NCI-H2227 treated with DMSO at 0.1 percent for 48 hours (cell line): ENCODE data around the gene CENPF.

Source experiments
- DNase-seq: peaks from one replicate; lab custom pipeline; 2025; lab: John Stamatoyannopoulos, UW

CENPF gene

DNA sequence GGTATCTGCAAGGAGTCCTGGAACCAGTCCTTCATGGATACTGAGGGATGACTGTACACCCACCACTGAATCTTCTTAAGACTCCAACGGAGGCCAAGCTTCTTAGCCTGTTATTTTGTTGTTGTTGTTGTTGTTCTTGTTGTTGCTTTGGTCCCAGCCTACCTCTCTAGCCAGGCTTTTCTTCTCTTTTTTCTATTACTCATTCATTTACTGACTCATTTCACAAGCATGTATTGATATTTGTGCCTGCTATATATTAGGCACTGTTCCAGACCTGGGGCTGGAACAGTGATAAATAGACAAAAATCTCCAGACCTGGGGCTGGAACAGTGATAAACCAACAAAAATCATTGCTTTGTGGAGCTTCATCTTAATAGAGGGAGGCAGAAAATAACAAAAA is 20.4 kb downstream of the CENPF start:
- DNase-seq: no peak

GRCh38 chr1:214632091-214632490 is 29.1 kb downstream of the CENPF start:
- DNase-seq: no peak

GRCh38 chr1:214633686-214634085 is 30.7 kb downstream of the CENPF start:
- no peak for DNase-seq

DNA sequence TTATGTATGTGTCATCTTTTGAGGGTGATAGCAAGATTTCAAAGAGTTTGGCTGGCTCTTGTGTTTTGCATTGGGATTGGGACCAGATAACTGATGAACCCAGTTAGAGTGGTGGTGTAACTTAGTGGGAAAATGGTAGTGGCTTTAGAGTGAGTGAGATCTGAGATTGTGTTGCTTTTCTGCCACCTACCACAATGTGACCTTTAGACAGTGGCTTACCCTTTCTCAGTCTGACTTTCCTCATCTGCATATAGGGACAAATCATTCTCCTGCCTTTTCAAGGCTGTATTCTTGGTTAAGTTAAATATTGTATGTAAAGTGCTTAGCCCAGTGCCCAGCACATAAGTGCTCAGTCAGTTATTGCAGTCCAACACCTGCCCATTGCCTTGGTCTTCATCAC is 31.3 kb downstream of the CENPF start:
- no peak for DNase-seq

- DNase-seq: no peak
These were observed 32.1 kb downstream of the CENPF start for GRCh38 chr1:214635086-214635485.

DNA sequence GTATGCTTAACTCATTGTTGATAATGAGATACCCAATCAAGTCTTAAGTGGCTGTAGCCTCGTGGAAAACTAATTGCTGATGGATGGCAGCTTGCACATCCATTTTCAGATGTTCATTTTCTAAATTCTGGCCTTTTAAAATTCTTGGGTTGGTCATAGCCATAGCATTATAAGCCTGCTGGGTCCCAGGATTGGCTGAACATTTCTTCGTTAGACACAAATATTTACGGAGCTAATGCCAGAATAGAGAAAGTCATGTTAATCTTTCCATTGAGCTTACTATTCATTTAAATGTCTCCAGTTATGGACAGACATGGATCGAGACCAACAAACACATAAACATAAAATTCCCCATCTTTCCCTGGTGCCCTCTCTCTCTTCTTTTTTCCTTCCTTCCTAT is 32.5 kb downstream of the CENPF start:
- DNase-seq: no peak

GRCh38 chr1:214636436-214636835 is 33.4 kb downstream of the CENPF start:
- DNase-seq: no peak

- DNase-seq: no peak
These were observed 34.1 kb downstream of the CENPF start for GRCh38 chr1:214637125-214637524.

DNA sequence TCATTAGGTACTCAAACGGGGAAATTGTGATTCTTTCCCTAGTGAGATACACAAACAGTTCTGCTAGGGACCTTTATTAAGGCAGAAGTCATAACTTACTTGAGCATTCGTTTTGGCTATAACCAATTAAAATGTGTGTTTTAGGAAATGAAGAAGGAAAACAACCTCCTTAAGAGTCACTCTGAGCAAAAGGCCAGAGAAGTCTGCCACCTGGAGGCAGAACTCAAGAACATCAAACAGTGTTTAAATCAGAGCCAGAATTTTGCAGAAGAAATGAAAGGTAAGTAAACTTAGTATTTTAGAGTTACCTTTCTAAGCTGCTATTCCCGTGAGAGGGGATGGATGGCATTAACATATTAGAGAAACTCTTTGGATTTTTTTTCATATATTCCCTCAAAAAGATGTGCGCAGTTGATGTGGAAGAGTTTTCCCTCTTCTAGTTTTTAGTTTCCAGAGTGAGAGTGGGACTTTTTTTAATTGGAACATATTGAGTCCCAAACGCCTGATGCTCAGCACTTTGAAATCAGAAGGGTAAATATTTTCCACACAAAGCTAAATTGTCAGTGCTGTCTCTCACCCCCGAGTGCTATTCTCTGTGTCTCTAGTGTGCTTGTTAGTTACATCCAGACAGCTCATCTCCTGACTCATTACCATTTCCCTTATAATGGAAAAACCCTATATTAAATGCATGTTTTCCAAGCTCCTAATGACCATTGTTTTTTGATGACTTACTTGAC is 34.9 kb downstream of the CENPF start:
- peak; percentile 24 for DNase-seq

- no peak for DNase-seq
These were observed 35.4 kb downstream of the CENPF start for GRCh38 chr1:214638459-214638807.

DNA sequence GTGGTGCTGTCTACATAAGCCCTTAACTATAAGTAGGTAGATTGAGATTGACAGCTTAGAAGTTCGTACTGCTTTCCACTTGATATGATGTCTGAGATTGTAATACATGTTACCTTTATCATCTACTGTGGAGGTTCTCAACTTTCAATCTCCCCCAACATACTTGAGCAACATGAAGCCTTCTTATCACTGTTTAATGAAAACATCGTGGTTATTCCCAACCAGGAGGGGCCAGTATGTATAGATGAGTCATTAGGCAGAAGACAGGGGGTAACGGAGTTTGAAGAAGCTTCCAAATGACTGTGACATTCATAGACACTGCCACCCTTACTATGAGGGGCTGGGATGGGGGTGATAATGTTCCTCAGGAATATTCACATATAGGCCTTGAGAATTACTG is 36.0 kb downstream of the CENPF start:
- no peak for DNase-seq

- no peak for DNase-seq
These were observed 37.6 kb downstream of the CENPF start for GRCh38 chr1:214640431-214641213.

- no peak for DNase-seq
These were observed 38.4 kb downstream of the CENPF start for GRCh38 chr1:214641214-214641895.

- DNase-seq: no peak
These were observed 40.0 kb downstream of the CENPF start for GRCh38 chr1:214643030-214643429.

DNA sequence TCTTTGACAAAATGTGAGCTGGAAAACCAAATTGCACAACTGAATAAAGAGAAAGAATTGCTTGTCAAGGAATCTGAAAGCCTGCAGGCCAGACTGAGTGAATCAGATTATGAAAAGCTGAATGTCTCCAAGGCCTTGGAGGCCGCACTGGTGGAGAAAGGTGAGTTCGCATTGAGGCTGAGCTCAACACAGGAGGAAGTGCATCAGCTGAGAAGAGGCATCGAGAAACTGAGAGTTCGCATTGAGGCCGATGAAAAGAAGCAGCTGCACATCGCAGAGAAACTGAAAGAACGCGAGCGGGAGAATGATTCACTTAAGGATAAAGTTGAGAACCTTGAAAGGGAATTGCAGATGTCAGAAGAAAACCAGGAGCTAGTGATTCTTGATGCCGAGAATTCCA is 42.7 kb downstream of the CENPF start:
- DNase-seq: no peak

DNA sequence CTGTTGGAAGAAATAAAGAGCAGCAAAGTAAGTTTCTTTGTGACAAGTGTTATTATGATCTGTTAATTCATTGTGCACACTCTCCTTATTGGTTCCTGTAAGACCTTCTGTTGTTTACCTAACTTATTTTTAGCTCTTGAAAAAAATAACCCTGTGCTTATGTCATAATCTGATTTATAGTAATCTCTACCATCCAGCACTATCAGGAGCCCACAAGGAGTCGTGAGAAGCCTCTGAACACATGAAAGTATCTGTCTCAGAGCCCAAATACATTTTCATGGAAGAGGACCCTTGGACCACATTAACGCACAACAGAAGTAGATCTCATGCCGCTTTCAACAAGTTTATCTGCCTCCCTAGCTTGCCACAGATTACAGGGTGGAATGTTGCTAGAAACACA is 45.8 kb downstream of the CENPF start:
- DNase-seq: no peak

- no peak for DNase-seq
These were observed 46.6 kb downstream of the CENPF start for GRCh38 chr1:214649607-214650006.

DNA sequence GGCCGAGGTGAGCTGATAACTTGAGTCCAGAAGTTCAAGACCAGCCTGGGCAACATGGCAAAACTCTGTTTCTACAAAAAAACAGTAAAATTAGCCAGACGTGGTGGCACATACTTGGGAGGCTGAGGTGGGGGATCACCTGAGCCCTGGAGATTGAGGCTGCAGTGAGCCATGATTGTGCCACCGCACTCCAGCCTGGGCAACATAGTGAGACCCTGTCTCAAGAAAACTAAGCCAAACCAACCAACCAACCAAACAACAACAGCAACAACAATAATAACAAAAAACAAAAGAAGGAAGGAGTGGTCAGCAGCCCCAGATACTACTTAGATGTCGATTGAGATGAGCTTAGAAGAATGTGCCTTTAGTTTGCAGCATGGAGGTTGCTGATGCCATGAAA is 47.7 kb downstream of the CENPF start:
- no peak for DNase-seq

DNA sequence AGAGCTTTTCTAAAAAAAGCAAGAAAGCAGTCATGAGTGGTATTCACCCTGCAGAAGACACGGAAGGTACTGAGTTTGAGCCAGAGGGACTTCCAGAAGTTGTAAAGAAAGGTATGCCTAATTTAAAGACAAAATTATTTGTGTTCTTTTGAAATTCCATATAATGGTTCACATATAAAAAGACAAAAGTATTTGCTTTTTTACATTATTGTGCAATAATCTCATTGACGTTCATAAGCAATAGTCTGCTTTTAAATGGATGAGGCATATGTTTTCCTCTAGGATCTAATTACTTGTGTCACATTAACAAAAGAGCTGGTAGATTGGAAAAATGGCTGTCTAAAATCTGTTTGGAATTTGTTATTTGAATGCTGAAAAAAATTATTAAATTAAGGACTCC is 54.3 kb downstream of the CENPF start:
- no peak for DNase-seq

- no peak for DNase-seq
These were observed 55.2 kb downstream of the CENPF start for GRCh38 chr1:214658175-214658574.

DNA sequence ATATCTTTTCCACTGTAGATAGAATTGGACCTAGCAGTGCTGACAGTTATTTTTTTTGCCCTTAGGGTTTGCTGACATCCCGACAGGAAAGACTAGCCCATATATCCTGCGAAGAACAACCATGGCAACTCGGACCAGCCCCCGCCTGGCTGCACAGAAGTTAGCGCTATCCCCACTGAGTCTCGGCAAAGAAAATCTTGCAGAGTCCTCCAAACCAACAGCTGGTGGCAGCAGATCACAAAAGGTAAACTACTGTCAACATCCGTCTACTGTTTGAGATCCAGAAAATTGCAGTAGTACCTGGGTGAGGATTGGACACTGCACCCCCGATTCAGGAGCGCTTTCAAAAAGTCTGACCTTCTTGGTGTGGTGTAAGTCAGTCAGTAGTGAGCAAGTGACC is 55.8 kb downstream of the CENPF start:
- peak; percentile 15 for DNase-seq

- DNase-seq: no peak
These were observed 57.2 kb downstream of the CENPF start for GRCh38 chr1:214660190-214660589.

GRCh38 chr1:214660900-214661299 is 57.9 kb downstream of the CENPF start:
- DNase-seq: peak; percentile 63
